ENCODE measurements around the gene SRI. TPM values are rescaled to one million over a fixed set of nuclear protein-coding genes. Genes with fewer than 3 reads are reported as not detected.

SRI gene
- total RNA-seq, 1 donor from 2014 or later, result 114 TPM

GRCh38 chr7:88203401-88203800 lies 16.4 kb downstream of the SRI start:
- H3K4me3 ChIP-seq (ENCODE audit: low read depth, low read length), result no peak overlapping the region
- DNase-seq (ENCODE audit: low read depth), result no peak
- FAIRE-seq, result no peak
- no peaks in the 10 kb centered on the region for H3K27me3 ChIP-seq (ENCODE audit: control insufficient read depth, insufficient read depth, low read length)
- no peak for TF ChIP-seq CTCF (IDR thresholded peaks at IDR 0.05; ENCODE audit: insufficient read depth, low read length, severe bottlenecking)
- H3K36me3 ChIP-seq (ENCODE audit: control insufficient read depth, insufficient read depth, low read length), result peaks cover 4% of the 10 kb centered on the region

GRCh38 chr7:88202799-88203198 lies 17.0 kb downstream of the SRI start:
- Histone ChIP-seq H3K36me3 (ENCODE audit: control insufficient read depth, insufficient read depth, low read length) (peaks cover 1% of the 10 kb centered on the region), H3K27me3 (ENCODE audit: control insufficient read depth, insufficient read depth, low read length) (no peaks in the 10 kb centered on the region), H3K4me3 (ENCODE audit: low read depth, low read length) (no peak overlapping the region)
- no peak for TF ChIP-seq CTCF (IDR thresholded peaks at IDR 0.05; ENCODE audit: insufficient read depth, low read length, severe bottlenecking)
- no peak for DNase-seq (ENCODE audit: low read depth)
- no peak for FAIRE-seq

- DNase-seq (ENCODE audit: low read depth) (no peak), FAIRE-seq (no peak)
- H3K36me3 ChIP-seq (ENCODE audit: control insufficient read depth, insufficient read depth, low read length), result peaks cover 1% of the 10 kb centered on the region
- no peaks in the 10 kb centered on the region for H3K27me3 ChIP-seq (ENCODE audit: control insufficient read depth, insufficient read depth, low read length)
- no peak overlapping the region for H3K4me3 ChIP-seq (ENCODE audit: low read depth, low read length)
- no peak for TF ChIP-seq CTCF (IDR thresholded peaks at IDR 0.05; ENCODE audit: insufficient read depth, low read length, severe bottlenecking)
Observed at GRCh38 chr7:88202278-88202677, 17.6 kb downstream of the SRI start.

- no peak for FAIRE-seq
Observed at GRCh38 chr7:88201305-88201704, 18.5 kb downstream of the SRI start.

GRCh38 chr7:88200789-88201188 lies 19.0 kb downstream of the SRI start:
- no peaks in the 10 kb centered on the region for H3K27me3 ChIP-seq (ENCODE audit: control insufficient read depth, insufficient read depth, low read length)
- TF ChIP-seq CTCF (IDR thresholded peaks at IDR 0.05; ENCODE audit: insufficient read depth, low read length, severe bottlenecking), result no peak
- H3K4me3 ChIP-seq (ENCODE audit: low read depth, low read length), result no peak overlapping the region
- no peak for FAIRE-seq
- H3K36me3 ChIP-seq (ENCODE audit: control insufficient read depth, insufficient read depth, low read length), result peaks cover 1% of the 10 kb centered on the region
- DNase-seq (ENCODE audit: low read depth), result no peak

More at GRCh38 chr7:88201305-88201704, 18.5 kb downstream of the SRI start:
- Histone ChIP-seq H3K27me3 (ENCODE audit: control insufficient read depth, insufficient read depth, low read length) (no peaks in the 10 kb centered on the region), H3K36me3 (ENCODE audit: control insufficient read depth, insufficient read depth, low read length) (peaks cover 1% of the 10 kb centered on the region), H3K4me3 (ENCODE audit: low read depth, low read length) (no peak overlapping the region)
- no peak for DNase-seq (ENCODE audit: low read depth)
- TF ChIP-seq CTCF (IDR thresholded peaks at IDR 0.05; ENCODE audit: insufficient read depth, low read length, severe bottlenecking), result no peak

- Histone ChIP-seq H3K27me3 (ENCODE audit: control insufficient read depth, insufficient read depth, low read length) (no peaks in the 10 kb centered on the region), H3K4me3 (ENCODE audit: low read depth, low read length) (no peak overlapping the region), H3K36me3 (ENCODE audit: control insufficient read depth, insufficient read depth, low read length) (peaks cover 1% of the 10 kb centered on the region)
- no peak for FAIRE-seq
- no peak for DNase-seq (ENCODE audit: low read depth)
- no peak for TF ChIP-seq CTCF (IDR thresholded peaks at IDR 0.05; ENCODE audit: insufficient read depth, low read length, severe bottlenecking)
Observed at GRCh38 chr7:88200261-88200660, 19.6 kb downstream of the SRI start.

All from bronchial epithelial cell (primary cell).